GM18499 (cell line): ENCODE results near the gene SPATA31D3.
"Not testable (repeated sequence)": the region's sequence is repeated elsewhere in the genome, so short reads cannot be mapped to it uniquely, and the experiment has no call there.

Experiments
- ATAC-seq: cut with Tn5 transposase; IDR thresholded peaks from one replicate; pipeline ENCODE4 v1.9.1; 2021; ENCODE audit warnings: moderate number of reproducible peaks; ENCODE audit not compliant: insufficient read depth, unreplicated experiment

SPATA31D3 gene

GRCh38 chr9:81943393-81943792 lies at the start of gene SPATA31D3:
Gene SPATA31D3, plus strand, starts transcription at chr9:81943500. Its CDS starts 86 bp downstream, at chr9:81943586.
- not testable (repeated sequence) for ATAC-seq

GRCh38 chr9:81893929-81894328 lies 49.4 kb upstream of the SPATA31D3 start:
- no peak for ATAC-seq

GRCh38 chr9:81894891-81895290 lies 48.4 kb upstream of the SPATA31D3 start:
- no peak for ATAC-seq

GRCh38 chr9:81896070-81896469 lies 47.2 kb upstream of the SPATA31D3 start:
- ATAC-seq, result no peak

- ATAC-seq, result no peak
These were observed 44.4 kb upstream of the SPATA31D3 start for GRCh38 chr9:81898851-81899250.

- ATAC-seq, result no peak
These were observed 41.1 kb upstream of the SPATA31D3 start for GRCh38 chr9:81902196-81902595.

GRCh38 chr9:81902626-81903025 lies 40.7 kb upstream of the SPATA31D3 start:
- no peak for ATAC-seq

- ATAC-seq, result no peak
These were observed 36.6 kb upstream of the SPATA31D3 start for GRCh38 chr9:81906671-81907070.

GRCh38 chr9:81912135-81912534 lies 31.2 kb upstream of the SPATA31D3 start:
- no peak for ATAC-seq

- no peak for ATAC-seq
These were observed 27.3 kb upstream of the SPATA31D3 start for GRCh38 chr9:81915801-81916505.

- ATAC-seq, result not testable (repeated sequence)
These were observed 24.8 kb upstream of the SPATA31D3 start for GRCh38 chr9:81918507-81918906.

GRCh38 chr9:81928305-81928704 lies 15.0 kb upstream of the SPATA31D3 start, which contains the start of gene SPATA31D4:
Gene SPATA31D4, plus strand, starts transcription at chr9:81928428. Its CDS starts 86 bp downstream, at chr9:81928514.
- not testable (repeated sequence) for ATAC-seq

GRCh38 chr9:81930147-81930546 lies 13.2 kb upstream of the SPATA31D3 start:
- ATAC-seq, result not testable (repeated sequence)

GRCh38 chr9:81933547-81933946 lies 9.8 kb upstream of the SPATA31D3 start:
- ATAC-seq, result not testable (repeated sequence)

- ATAC-seq, result not testable (repeated sequence)
These were observed 5.3 kb downstream of the SPATA31D3 start for GRCh38 chr9:81948650-81949049.

GRCh38 chr9:81953096-81953495 lies 9.8 kb downstream of the SPATA31D3 start:
- no peak for ATAC-seq

GRCh38 chr9:81955625-81956024 lies 12.3 kb downstream of the SPATA31D3 start:
- ATAC-seq, result no peak

GRCh38 chr9:81964218-81965171 lies 21.2 kb downstream of the SPATA31D3 start:
- ATAC-seq, result no peak

GRCh38 chr9:81968026-81968425 lies 24.7 kb downstream of the SPATA31D3 start:
- ATAC-seq, result no peak

- no peak for ATAC-seq
These were observed 26.7 kb downstream of the SPATA31D3 start for GRCh38 chr9:81969971-81970370.

- no peak for ATAC-seq
These were observed 28.4 kb downstream of the SPATA31D3 start for GRCh38 chr9:81971727-81972126.
